Mammary epithelial cell (primary cell): ENCODE data around the gene MGAT5.

Experiments
- CTCF ChIP-seq, 2 donors: IDR thresholded peaks in 1 of 2; conservative IDR thresholded peaks in 1 of 2; 2 replicates each; pipeline ENCODE4 v1.5.1; 2011 to 2012; ENCODE audit warnings: inconsistent platforms in 2 of 2, low read length in 2 of 2, mild to moderate bottlenecking in 2 of 2, control low read depth in 1 of 2, low read depth in 1 of 2; ENCODE audit not compliant: insufficient read depth in 1 of 2; ENCODE audit errors: extremely low read depth in 1 of 2
- EZH2 ChIP-seq: IDR thresholded peaks from 2 replicates; pipeline ENCODE4 v1.6.1; 2012; ENCODE audit warnings: low read length, inconsistent platforms, borderline replicate concordance

- TF ChIP-seq CTCF (conservative IDR thresholded peaks at IDR 0.05 in 1 of 2, IDR thresholded peaks at IDR 0.05 in 1 of 2; ENCODE audit: extremely low read depth in 1 of 2, insufficient read depth in 1 of 2, low read depth in 1 of 2, low read length in 2 of 2) (no peak), EZH2 (no peak)
Observed at GRCh38 chr2:134224005-134224404, 29.9 kb upstream of the MGAT5 start.
